ENCODE results near the gene RNF150.
A peak's percentile ranks its signal among the peaks of the same experiment; 100 is the strongest.

The RNF150 gene

GRCh38 chr4:140969296-140969695 lies 164.0 kb downstream of the RNF150 start:
- DNase-seq = no peak

- DNase-seq = no peak
Measured at GRCh38 chr4:140968371-140968770, 164.9 kb downstream of the RNF150 start.

DNA sequence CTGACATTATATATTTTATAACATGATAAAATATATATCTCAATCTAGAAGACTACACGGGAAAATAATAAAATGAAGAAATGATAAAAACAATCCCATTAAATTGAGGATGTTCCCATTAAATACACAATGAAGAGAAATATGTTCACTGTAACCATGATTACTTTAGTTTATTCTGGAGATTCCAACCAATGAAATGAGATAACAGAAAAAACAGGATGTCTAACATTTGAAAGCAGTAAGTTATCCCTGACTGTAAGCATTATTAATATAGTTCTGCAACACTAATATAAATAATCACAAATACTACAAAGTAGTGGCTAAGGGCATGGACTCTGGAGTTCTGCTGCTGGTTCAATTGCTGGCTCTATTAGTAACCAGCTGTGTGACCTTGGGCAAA lies 169.4 kb downstream of the RNF150 start:
- no peak for DNase-seq

GRCh38 chr4:140955641-140956040 lies 177.6 kb downstream of the RNF150 start:
- DNase-seq = no peak

GRCh38 chr4:140952717-140953116 lies 180.6 kb downstream of the RNF150 start:
- DNase-seq = no peak

DNA sequence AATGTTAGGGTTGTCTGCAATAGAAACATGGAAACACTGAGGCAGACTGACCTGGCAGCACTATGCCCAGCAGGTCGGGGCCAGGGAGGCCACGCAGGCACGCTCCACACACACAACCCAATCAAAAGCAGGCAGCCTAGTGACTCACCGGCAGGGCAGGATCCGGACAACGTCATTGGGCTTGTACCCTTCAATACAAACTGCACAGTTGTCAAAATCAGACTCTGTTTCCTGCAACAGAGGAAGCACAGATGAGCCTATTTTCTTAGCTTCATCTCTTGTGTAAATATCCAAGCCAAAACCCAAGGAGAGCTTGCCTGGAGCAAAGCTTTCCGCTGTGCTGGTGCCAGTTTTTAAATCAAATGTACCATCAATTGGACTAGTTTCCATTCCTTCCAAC lies 185.8 kb downstream of the RNF150 start:
- DNase-seq = no peak

DNA sequence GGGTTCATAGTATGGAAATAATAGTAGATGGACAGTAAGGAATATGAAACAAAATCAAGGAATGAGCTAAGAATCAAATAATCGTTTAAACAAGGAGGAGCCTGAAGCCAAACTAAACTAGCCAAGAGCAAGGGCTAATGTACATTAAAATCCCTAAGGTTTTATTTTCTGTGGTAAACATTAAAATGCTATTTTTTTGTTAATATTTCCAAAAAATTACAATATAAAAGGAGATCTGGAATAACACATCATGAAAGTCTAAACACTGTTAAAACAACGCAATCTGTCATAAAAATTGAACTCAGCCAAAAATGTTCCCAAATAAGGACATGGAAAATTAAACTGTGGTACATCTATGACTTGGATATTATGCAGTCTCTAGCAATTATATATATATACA lies 188.2 kb downstream of the RNF150 start:
- DNase-seq = no peak

- no peak for DNase-seq
Measured at GRCh38 chr4:140944572-140944971, 188.7 kb downstream of the RNF150 start.

DNA sequence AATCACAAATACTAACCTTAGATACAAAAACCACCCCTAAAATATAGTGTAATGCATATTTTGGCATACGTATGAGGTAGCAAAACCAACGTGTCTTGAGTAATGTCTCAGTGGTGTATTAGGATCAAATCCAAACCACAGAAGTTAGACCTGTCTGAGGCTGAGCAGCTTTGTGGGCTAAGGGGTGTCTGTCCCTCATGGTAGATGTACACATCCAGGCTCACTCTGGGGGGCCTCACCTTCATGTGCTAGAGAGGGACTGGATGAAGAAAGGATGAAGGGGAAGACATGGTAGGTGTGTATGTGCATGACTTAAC lies 189.1 kb downstream of the RNF150 start:
- DNase-seq = no peak

DNA sequence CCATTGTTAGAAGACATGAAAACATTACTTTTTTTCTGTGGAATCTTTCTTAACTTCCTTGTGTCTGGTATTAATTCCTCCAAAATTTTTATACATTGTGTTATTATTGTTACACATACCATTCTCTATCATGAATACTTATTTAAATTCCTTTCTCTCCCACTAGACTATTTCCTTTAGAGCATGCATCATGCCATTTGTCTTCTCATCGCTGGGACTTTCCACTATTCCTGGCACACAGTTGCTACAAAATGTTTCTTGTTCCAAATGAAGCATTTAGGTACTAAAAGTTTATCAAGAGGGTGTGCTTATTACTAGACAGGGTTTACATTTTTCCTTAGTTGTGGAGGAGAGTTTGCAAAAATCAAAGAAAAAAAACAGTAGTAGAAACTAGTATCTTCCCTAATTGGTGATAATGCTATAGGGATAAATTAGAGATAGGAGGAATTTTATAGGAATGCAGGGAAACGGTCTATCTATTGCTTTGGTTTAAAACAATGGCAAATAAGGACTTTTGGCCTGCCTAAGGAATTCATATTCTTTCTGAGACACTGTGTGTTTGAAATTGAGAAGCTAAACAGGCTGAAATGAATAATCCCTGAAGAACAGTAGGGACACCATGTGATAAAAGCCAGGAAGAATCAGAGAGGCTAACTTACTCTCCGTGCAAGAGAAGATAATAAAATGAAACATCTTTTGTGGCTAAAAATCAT lies 189.6 kb downstream of the RNF150 start:
- DNase-seq = no peak

- no peak for DNase-seq
Measured at GRCh38 chr4:140940589-140940988, 192.7 kb downstream of the RNF150 start.

DNA sequence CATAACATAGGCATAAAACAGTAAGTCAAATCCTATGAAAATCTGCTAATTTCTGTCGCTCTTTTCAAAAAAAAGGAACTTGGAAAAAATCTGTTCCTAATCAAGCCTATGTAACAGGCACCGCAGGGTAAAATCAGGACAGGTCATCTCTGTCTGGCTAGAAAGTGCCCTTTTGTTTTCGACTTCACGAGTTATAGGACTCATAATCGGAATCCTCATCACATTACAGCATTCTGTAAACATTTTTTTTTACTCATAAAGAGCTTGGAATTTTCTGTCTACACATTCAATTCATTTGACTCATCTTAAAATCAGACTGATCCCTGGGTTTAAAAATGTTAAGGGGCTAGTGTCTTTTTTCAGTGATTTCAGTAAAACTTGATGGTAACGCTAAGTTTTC lies 195.4 kb downstream of the RNF150 start:
- no peak for DNase-seq

GRCh38 chr4:140935254-140935653 lies 198.0 kb downstream of the RNF150 start:
- DNase-seq = no peak

- no peak for DNase-seq
Measured at GRCh38 chr4:140932501-140933045, 200.7 kb downstream of the RNF150 start.

DNA sequence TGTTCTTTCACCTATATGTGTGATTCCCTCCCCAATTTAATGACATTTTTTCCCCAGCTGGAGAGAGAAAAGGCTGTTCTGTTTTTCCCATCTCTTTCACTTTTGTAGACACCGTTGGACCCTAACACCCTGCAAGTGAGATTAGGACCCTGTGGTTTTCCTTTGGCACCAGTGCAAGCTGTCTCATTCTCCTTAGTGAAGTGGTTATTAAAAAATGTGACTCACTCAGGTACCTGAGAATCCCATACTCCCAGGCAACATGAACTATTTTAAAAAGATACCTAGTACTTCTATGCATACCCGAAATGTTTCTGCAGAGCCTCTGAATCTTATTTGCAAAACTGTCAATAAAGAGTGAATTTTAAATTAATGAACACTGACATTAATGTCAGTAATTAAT lies 201.4 kb downstream of the RNF150 start:
- no peak for DNase-seq

DNA sequence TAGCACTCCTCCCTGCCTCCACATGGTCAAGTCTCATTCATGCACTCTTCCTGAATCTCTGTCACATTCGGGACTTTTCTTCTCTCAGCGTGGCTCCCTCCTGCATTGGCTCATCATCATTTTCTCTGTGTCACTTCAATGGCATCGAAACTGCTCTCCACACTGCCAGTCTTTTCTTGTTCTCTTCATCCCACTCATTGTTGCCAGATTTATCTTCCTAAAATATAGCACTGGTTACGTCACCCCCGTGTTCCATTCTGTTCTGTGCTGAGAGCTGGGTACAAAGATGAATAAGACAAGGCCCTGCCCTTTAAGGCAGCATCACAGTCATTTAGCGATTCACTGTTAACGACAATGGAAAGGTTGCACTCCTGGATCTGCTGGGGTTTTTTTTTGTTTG lies 202.7 kb downstream of the RNF150 start:
- DNase-seq = no peak

DNA sequence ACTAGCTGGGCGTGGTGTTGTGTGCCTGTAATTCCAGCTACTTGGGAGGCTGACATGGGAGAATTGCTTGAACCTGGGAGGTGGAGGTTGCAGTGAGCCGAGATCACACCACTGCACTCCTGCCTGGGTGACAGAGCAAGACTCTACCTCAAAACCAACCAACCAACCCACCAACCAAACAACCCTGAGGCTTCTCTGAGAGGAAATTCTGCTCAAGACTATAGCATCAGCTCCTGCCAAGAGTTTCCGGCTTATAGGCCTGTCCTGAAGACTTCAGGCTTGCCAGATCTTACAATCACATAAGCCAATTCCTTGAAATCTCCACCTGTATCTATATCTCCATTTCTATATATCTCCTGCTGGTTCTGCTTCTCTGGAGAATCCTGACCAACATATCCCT lies 203.3 kb downstream of the RNF150 start:
- DNase-seq = no peak

DNA sequence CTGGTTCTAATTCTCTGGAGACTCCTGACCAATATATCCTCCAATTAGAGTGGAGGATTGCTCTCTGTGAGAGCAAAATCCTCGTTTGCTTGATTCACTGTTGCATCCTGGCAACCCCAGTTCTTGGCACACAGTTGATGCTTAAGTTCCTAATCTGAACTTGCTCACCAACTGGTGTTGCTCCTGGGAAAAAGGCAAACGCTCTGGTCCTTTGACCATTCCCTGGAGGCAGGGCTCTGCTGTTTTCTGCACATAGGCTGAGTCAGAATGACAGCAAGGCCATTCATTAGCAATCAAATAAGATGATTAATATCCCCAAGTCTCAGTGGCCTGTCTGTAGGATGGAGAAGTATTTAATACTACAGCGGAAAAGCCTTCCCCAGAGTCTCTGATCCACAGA lies 204.4 kb downstream of the RNF150 start:
- DNase-seq = no peak

DNA sequence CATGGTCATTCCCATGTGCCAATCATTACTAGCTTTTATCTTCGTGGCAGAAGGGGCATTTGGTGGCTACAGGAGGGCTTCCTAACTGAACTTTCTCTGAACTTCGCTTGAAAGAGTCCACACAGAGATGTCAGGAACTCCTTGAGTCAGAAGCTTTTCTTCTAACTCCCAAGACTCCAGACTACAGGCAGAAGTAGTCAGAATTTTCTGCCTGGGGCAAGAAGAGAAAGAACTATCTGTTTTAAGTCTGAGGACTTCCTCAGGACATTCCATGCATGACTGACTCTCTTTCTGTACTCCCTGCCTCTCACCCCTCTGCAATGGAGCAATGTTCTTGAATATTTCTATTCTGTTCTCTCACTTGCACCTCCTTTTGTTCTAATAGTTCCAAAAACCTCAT lies 206.6 kb downstream of the RNF150 start:
- DNase-seq = no peak

DNA sequence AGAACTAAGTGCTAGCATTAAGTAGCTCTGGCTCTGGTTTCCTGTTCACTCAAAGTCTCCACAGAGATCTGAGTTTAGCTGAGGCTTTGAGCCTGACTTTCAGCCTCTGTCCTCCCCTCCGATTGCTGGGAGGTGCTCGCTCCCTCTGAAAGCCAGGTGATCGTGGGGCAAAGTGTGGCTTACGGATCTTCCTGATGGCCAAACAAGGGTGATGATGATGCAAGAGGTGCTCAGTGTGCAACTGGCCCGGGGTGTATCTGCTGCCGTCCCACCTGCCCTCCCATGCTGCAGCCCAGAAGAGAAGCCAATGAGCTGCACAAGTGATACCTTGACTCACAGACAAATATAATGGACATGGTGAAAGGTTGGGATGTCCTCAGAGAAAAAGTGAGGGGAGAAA lies 207.9 kb downstream of the RNF150 start:
- DNase-seq = no peak

DNA sequence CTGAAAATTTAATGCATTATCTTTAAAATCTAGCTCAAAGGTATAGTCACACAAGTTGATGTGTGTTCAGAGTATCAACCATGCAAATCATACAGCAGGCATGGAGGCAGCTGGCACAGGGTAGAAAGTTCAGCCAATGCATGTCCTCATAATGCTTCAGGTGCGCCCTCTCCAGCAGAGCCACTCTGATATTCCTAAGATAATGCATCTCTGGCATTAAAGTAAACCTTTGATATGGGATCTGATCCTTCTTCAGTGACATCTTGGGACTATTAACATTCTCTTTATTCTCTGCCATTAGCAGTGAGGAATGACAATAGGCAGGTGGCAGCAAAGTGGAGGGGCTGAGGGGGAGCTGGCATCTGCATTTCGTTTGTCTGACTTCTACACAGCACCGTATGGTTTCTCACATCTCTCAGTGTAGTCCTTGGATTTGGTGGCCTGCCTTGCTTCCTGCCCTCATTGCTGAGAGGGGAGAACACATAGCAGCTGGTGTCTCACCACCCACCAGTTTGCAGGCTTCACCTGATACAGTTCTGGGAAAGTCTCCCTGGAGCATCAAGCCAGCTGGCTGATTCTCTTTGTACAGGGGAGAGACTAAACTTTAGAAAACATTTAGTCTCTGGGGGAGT lies 208.4 kb downstream of the RNF150 start:
- peak; percentile 7 for DNase-seq

DNA sequence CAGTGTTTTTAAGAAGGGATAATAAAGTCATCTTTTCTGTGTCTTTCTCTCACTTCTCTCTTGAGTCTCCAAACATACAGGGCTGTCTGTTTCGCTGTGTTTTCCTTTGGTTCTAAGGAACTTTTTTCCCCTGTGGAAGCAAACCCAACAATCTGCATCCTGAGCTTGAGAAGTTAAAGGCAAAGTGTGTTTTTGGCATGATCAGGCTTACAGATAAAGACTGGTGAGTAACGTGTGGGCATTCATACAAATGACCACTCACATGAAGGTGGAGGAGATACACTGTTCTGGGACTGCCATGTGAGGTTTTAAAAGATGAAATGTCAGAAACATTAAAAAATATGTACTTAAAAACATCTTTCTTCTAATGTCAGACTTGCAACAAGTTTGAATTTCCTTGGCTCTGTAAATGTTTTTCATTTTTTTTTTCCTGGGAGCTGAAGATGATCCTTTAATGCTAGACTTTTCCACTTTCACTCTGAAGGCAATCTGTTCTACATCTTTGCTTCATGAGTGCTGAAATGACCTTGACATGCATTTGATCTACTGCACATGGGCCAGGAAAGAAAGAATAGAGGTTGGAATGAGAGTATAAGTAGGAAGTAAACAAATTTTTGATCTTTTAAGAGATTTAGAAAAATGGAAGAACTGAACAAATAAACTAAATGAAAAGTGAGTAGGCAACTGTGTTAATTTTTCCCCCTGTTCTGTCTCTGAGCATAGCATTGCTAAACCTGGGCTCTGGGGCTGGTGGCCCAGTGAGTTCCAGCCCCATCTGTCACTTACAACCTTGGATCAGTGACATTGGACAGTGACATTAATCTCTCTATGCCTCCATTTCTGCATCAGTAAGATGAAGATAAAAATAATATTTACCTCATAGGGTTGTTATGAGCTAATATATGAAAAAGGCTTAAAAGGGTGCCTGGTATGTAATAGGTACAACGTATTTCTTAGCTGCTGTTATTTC lies 226.0 kb downstream of the RNF150 start:
- DNase-seq = no peak

- no peak for DNase-seq
Measured at GRCh38 chr4:140904904-140905303, 228.4 kb downstream of the RNF150 start.
